Rectal smooth muscle tissue (tissue), 1 donor: ENCODE data around the gene SEC23A.
"Not testable (repeated sequence)": the region's sequence is repeated elsewhere in the genome, so short reads cannot be mapped to it uniquely, and the experiment has no call there.

Experiments
- H3K27ac ChIP-seq: one replicate; pipeline ENCODE4 v1.7.0; 2013; ENCODE audit warnings: low read depth, low read length, inconsistent platforms
- H3K27me3 ChIP-seq: one replicate; pipeline ENCODE4 v1.7.0; 2013; ENCODE audit warnings: low read length; ENCODE audit not compliant: control insufficient read depth, insufficient read depth
- H3K36me3 ChIP-seq: one replicate; pipeline ENCODE4 v1.7.0; 2013; ENCODE audit warnings: low read length; ENCODE audit not compliant: control insufficient read depth, insufficient read depth
- H3K4me1 ChIP-seq: one replicate; pipeline ENCODE4 v1.7.0; 2013; ENCODE audit warnings: low read length; ENCODE audit not compliant: control insufficient read depth, insufficient read depth
- H3K4me3 ChIP-seq: one replicate; pipeline ENCODE4 v1.7.0; 2013; ENCODE audit warnings: low read length
- H3K9ac ChIP-seq: one replicate; pipeline ENCODE4 v1.7.0; 2013; ENCODE audit warnings: low read length

SEC23A gene

DNA sequence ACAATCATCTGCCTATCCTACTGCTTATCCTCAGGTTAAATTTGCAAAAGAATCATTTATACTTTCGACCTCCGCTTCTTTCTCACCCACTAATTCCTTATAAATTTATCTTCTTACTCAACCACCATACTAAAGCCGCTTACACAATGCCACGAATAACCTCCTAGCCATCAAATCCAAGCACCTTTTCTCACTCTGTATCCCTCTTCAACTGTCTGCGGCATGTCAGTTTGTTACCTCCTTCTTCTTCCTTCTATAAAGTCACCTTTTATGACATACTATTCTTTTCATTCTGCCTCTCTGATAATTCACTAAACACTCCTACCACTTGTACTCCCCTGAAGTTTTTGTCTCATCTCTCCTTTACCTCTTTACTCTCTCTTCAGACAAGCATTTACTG is 66.3 kb downstream of the SEC23A start:
- peaks cover 25% of the 10 kb centered on the region for H3K36me3 ChIP-seq
- H3K27ac ChIP-seq, result no peak overlapping the region
- H3K9ac ChIP-seq, result no peak overlapping the region
- no peaks in the 10 kb centered on the region for H3K27me3 ChIP-seq
- H3K4me1 ChIP-seq, result no peaks in the 10 kb centered on the region
- no peak overlapping the region for H3K4me3 ChIP-seq

DNA sequence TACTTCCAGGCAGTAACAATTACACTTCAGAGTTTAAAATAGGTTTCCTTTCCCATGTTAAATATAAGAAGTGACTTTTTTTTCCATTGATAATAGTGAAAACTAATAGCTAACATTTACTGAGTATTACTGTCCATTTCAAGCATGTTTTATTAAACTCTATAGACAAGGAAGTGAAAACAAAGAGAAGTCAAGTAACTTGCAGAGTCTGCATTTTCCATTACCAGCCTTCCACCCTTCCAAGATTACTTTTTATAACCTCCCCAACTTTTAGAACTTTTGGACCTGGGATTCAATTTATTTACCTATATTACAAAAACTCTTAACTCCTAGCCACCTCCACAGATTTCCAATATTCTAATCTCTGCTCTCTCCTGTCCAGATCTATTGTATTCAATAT is 67.7 kb downstream of the SEC23A start:
- Histone ChIP-seq H3K27ac (no peak overlapping the region), H3K27me3 (no peaks in the 10 kb centered on the region), H3K36me3 (peaks cover 27% of the 10 kb centered on the region), H3K9ac (no peak overlapping the region), H3K4me1 (no peaks in the 10 kb centered on the region), H3K4me3 (no peak overlapping the region)

DNA sequence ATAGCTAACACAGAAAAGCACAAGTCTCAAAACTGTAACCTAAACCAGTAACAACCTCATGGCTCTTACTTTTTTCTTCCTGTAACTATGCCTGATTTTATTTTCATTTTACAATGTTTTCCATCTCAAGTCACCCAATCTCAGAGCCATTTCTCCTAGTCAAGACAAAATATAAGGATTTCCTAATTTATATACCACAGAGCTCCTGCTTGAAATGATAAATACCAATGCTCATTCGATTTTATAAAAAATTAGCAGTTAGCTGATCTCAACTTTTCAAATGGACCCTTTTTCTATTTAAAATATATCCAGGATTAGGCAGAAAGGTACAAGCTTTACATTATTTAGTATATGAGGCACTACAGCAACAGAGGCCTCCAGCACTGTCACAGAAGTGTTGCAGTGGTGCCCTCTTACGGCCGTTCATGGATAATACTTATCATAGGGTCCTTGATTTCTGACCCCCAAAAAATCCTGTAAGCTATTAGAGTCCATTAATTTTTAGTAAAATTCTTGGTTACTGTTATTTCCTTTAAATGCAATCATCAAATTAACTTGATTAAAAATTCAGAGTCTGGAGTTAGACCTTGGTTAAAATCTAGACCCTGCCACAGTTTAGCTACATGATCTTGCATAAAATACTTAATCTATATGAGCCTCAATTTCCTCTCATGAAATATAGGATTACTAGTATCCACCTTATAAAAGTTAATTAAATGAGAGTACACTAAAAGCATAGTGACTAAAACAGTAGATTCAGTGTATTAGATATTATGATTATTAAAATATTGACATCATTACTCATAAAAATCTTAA is 68.3 kb downstream of the SEC23A start:
- no peak overlapping the region for H3K9ac ChIP-seq
- peaks cover 27% of the 10 kb centered on the region for H3K36me3 ChIP-seq
- H3K4me1 ChIP-seq, result no peaks in the 10 kb centered on the region
- no peak overlapping the region for H3K4me3 ChIP-seq
- no peaks in the 10 kb centered on the region for H3K27me3 ChIP-seq
- no peak overlapping the region for H3K27ac ChIP-seq

DNA sequence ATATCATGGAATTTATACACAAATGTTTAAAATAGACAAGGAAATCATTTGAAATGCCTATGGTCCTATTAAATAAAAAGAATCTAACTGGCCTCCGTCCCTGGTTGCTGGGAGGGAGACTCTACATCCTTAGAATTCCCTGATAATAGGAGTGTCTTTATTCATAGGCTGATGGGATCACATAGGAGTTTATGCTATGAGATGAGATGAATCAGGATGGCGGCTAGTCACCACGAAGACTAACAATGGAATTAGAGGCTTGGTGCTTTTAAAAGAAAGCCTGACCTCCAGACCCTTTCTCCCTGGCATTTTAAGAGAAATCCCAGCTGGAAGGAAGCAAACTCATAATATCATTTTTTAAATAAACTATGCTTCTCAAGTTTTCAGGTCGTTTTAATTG is 69.7 kb downstream of the SEC23A start:
- Histone ChIP-seq H3K27me3 (no peaks in the 10 kb centered on the region), H3K36me3 (peaks cover 16% of the 10 kb centered on the region), H3K4me1 (no peaks in the 10 kb centered on the region), H3K4me3 (no peak overlapping the region), H3K9ac (no peak overlapping the region), H3K27ac (no peak overlapping the region)

DNA sequence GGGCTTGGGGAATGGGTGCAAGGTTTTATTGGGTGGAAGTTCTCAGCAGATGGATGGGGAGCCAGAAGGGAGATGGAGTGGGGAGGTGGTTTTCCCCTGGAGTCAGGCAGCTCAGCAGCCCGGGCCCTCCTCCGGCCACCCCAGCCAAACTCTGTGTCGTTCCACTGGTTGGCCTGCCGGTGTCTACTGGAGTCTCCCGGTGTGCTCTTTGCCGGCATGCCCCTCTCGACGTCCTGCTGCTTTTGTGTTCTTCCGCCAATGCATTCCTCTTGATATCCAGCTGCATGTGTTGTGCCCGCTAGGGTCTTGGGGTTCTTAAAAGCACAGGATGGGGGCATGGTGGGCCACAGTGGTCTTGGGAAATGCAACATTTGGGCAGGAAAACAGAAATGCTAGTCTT is 72.8 kb downstream of the SEC23A start:
- H3K9ac ChIP-seq, result no peak overlapping the region
- H3K36me3 ChIP-seq, result peaks cover 11% of the 10 kb centered on the region
- no peak overlapping the region for H3K27ac ChIP-seq
- H3K4me1 ChIP-seq, result no peaks in the 10 kb centered on the region
- H3K27me3 ChIP-seq, result no peaks in the 10 kb centered on the region
- H3K4me3 ChIP-seq, result no peak overlapping the region

DNA sequence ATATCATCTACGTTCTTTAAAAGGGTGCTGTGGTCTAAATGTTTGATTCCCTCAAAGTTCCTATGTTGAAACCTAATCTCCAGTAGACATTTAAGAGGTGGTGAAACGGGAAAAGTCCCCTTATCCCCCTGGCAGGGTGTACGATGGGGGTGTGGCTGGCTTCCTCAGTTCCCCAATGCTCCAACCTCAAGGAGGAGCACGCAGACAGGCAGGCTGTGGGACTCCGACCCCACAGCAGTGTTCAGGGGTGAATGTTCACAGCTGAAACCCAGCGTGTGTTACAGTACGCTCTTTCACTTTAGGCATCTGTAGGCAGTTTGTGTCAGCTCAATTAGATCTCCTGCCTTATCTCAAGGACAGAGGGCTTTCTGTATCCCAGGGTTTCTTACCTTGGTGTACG is 73.2 kb downstream of the SEC23A start:
- Histone ChIP-seq H3K4me3 (no peak overlapping the region), H3K36me3 (peaks cover 11% of the 10 kb centered on the region), H3K4me1 (no peaks in the 10 kb centered on the region), H3K27ac (no peak overlapping the region), H3K9ac (no peak overlapping the region), H3K27me3 (no peaks in the 10 kb centered on the region)

DNA sequence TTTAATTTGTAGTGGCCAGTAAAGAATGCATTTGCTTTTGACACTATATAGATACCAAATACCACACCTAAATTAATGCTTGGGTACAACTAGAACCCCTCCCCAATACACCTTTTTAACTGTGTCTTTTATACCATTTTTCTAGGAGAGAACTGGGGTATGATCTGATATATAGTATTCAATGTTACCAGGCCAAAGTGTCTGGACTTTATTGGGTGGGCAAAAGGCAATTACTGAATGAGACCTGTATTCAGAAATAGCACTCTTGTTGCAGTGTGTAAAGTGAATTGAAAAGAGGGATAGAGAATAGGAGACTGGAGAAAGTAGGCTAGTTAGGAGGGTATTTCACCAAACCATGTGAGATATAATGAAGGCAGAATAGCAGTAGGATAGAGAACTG is 74.4 kb downstream of the SEC23A start:
- no peaks in the 10 kb centered on the region for H3K27me3 ChIP-seq
- H3K27ac ChIP-seq, result no peak overlapping the region
- peaks cover 11% of the 10 kb centered on the region for H3K36me3 ChIP-seq
- no peaks in the 10 kb centered on the region for H3K4me1 ChIP-seq
- H3K9ac ChIP-seq, result no peak overlapping the region
- no peak overlapping the region for H3K4me3 ChIP-seq

DNA sequence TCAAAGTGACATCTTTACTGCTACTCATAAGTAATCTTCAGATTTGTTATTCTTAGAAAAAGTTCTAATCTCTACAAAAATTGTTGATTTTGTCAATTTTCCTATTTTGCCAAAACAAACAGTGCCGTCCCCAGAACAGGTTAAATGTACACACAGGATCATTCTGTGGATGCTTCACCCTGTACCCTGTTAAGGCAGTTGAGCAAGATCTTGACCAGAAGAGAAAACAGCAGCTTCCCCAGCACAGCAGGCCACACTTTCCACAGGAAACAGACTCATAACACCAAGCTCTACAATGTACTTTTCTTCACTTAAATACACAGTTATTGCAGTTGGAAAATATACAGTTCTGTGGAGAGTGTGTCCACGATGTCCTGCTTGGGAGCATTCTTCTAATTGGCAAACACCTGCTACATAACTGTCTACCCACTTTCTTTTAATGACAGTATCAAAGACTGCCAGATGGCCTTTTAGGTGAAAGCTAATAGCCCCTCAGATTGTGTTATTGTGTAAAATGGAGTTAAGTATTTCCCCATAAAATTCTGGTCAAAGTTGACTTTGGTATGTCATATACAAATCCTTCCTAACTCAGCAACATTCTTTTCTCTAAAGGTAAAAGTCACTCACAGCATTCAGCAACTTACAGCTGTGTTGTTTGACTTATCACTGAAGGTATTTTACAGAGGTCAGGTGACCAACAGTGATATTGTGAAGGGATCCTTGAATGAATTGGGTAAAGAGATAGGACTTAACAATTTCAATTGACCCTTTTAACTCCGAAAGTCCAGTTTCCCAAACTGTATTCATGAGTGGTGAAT is 77.0 kb downstream of the SEC23A start:
- no peak overlapping the region for H3K9ac ChIP-seq
- H3K4me3 ChIP-seq, result no peak overlapping the region
- H3K36me3 ChIP-seq, result peaks cover 10% of the 10 kb centered on the region
- no peak overlapping the region for H3K27ac ChIP-seq
- H3K4me1 ChIP-seq, result no peaks in the 10 kb centered on the region
- H3K27me3 ChIP-seq, result no peaks in the 10 kb centered on the region

DNA sequence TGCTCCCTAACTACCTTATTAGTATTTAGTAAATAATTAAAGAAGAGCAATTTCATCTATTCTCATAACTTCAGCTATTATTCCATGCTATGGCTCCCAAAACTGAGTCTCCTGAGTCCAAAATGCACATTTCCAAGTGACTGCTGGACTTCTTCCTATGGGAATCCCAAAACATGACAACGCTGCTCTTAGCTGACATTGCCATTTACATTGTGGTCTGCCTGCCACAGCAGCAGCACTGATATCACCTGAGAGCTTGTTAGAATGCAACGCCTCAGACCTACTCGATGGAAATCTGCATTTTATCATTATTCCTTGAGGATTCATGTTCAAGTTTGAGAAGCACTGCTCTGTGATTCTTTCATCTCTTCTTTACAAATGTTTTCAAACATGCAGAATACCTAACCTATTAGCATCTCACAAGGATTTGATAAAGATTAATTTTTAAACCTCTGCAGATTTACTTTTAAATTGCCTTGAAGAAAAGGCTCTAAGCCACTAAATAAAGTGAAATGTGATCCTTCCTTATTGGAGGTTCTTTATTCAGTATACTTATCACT is 77.7 kb downstream of the SEC23A start:
- Histone ChIP-seq H3K36me3 (peaks cover 6% of the 10 kb centered on the region), H3K27ac (no peak overlapping the region), H3K4me1 (no peaks in the 10 kb centered on the region)

DNA sequence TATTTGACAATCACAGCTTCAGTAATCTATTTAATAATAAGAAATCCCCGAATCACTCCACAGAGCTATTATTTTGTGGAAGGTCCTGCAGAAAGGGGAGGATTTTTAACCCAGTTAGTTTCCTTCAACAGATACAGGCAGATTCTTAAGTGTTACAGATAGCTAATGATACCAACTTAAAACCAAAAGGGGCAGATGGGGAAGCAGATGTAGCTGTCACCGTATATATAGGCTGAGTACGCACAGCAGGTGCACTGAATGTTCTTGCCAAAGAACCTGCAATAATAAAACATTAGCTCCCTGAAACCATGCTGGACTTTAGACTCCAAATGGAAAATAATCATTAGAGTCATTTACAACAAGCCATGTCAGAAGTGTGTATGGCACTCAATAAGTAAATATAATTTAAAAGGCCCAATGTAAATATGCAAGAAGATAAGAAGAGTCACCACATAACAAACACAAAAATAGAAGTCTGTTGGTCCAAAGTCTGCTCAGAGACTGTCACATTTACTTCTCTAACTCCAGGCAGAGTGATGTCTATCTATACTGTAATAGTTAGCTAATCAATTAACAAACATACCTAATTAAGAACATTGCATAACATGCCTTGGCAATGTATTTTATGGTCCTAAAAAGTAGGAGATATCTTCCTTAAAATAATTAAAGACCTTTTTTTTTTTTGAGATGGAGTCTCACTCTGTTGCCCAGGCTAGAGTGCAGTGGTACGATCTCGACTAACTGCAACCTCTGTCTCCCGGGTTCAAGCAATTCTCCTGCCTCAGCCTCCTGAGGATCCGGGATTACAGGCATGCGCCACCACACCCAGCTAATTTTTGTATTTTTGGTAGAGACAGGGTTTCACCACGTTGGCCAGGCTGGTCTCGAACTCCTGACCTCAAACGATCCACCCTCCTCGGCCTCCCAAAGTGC is 78.8 kb downstream of the SEC23A start:
- H3K27ac ChIP-seq, result no peak overlapping the region
- H3K36me3 ChIP-seq, result no peaks in the 10 kb centered on the region
- no peak overlapping the region for H3K4me3 ChIP-seq
- H3K4me1 ChIP-seq, result no peaks in the 10 kb centered on the region
- H3K9ac ChIP-seq, result no peak overlapping the region
- H3K27me3 ChIP-seq, result no peaks in the 10 kb centered on the region

More for the DNA sequence above, 77.7 kb downstream of the SEC23A start:
- H3K9ac ChIP-seq, result no peak overlapping the region
- no peaks in the 10 kb centered on the region for H3K27me3 ChIP-seq
- no peak overlapping the region for H3K4me3 ChIP-seq

DNA sequence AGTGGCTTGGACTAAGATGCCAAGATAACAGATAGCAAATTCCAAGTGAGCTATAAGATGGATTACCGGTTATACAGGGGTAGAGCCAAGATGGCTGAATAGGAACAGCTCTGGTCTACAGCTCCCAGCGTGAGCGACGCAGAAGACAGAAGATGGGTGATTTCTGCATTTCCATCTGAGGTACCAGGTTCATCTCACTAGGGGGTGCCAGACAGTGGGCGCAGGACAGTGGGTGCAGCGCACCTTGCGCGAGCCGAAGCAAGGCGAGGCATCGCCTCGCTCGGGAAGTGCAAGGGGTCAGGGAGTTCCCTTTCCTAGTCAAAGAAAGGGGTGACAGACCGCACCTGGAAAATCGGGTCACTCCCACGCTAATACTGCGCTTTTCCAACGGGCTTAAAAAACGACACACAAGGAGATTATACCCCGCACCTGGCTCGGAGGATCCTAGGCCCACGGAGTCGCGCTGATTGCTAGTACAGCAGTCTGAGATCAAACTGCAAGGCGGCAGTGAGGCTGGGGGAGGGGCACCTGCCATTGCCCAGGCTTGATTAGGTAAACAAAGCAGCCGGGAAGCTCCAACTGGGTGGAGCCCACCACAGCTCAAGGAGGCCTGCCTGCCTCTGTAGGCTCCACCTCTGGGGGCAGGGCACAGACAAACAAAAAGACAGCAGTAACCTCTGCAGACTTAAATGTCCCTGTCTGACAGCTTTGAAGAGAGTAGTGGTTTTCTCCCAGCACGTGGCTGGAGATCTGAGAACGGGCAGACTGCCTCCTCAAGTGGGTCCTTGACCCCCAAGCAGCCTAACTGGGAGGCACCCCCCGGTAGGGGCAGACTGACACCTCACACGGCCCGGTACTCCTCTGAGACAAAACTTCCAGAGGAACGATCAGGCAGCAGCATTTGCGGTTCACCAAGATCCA is 85.7 kb downstream of the SEC23A start:
- not testable (repeated sequence) for H3K36me3 ChIP-seq, H3K27ac ChIP-seq, H3K27me3 ChIP-seq, H3K9ac ChIP-seq, H3K4me3 ChIP-seq, H3K4me1 ChIP-seq
